Glutamatergic neuron (in vitro differentiated cells): Measurements from ENCODE around the gene SELENON. TPM values are rescaled to one million over a fixed set of nuclear protein-coding genes. Genes with fewer than 3 reads are reported as not detected.

Experiments
- DNase-seq: peaks from one replicate; pipeline ENCODE4 v3.0.0; 2022
- H3K27ac Mint-ChIP-seq: one replicate; pipeline ENCODE4 v1.8.0; 2020; ENCODE audit warnings: mild to moderate bottlenecking, mixed read lengths, inconsistent platforms; ENCODE audit not compliant: unreplicated experiment
- H3K27me3 Mint-ChIP-seq: one replicate; pipeline ENCODE4 v1.8.0; 2020; ENCODE audit warnings: mild to moderate bottlenecking, moderate library complexity, mixed read lengths, inconsistent platforms; ENCODE audit not compliant: unreplicated experiment
- H3K36me3 Mint-ChIP-seq: one replicate; pipeline ENCODE4 v1.8.0; 2020; ENCODE audit warnings: mild to moderate bottlenecking, mixed read lengths, inconsistent platforms; ENCODE audit not compliant: unreplicated experiment
- H3K4me1 Mint-ChIP-seq: one replicate; pipeline ENCODE4 v1.8.0; 2020; ENCODE audit warnings: mild to moderate bottlenecking, low read depth, mixed read lengths, inconsistent platforms; ENCODE audit not compliant: unreplicated experiment
- H3K4me3 Mint-ChIP-seq: one replicate; pipeline ENCODE4 v1.8.0; 2020; ENCODE audit warnings: mild to moderate bottlenecking, mixed read lengths, inconsistent platforms; ENCODE audit not compliant: unreplicated experiment
- H3K9me3 Mint-ChIP-seq: one replicate; pipeline ENCODE4 v1.8.0; 2020; ENCODE audit warnings: mild to moderate bottlenecking, moderate library complexity, mixed read lengths, inconsistent platforms; ENCODE audit not compliant: unreplicated experiment
- total RNA-seq: library from RNA; stranded (reverse); fragmentation: NEBNext Ultra II Directional; extraction: Animal tissue kit (Norgen Biotek cat#: 25700); gene quantifications from one replicate; pipeline ENCODE4 v1.2.1, GENCODE V29; 2021; ENCODE audit not compliant: unreplicated experiment
- TF ChIP-seq, protein P1 (sequence below): fragments of 200-600 bp; sonication (generic); IDR thresholded peaks from one replicate; pipeline ENCODE4 v1.5.0; 2021; ENCODE audit not compliant: partially characterized antibody, unreplicated experiment

SELENON gene
- total RNA-seq, 1 donor from 2014 or later = 79.8 TPM

DNA sequence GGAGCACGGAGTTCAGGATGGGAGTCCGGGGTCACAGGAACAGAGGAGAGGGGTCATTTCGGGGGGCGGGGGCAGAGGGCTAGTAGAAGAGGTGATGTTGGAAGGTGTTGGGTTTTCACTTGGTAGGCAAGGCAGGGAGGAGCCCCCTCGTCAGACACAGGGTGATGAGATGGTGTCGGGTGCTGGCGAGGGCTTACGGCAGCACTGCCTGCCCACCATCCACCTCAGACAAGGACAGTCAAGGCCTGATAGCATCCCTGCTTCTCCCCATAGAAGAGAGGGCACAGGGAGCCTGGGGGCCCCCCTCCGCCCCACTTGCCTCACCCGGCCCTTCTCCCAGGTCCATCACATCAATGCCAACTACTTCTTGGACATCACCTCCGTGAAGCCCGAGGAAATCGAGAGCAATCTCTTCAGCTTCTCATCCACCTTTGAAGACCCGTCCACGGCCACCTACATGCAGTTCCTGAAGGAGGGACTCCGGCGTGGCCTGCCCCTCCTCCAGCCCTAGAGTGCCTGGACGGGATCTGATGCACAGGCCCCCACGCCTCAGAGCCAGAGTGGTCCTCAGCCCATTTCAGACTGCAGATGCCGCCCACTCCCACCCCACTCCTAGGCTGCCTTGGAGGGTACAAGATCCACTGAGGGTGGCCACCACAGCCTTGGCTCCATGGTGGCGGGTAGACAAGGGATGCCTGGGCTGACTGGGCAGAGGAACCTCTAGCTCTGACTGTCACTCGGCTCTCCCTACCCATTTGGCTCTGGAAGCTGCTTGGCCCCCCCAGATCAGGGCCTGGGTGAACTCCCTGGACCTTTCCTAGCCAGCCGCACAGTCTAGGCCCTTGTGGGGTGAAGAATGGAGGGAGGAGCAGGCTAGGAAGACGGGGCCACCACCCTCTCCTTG, 15.5 kb downstream of the SELENON start:
- Mint-ChIP-seq H3K27me3 (peaks cover 7% of the 10 kb centered on the region), H3K9me3 (peaks cover 4% of the 10 kb centered on the region), H3K36me3 (no peaks in the 10 kb centered on the region), H3K4me1 (peaks cover 17% of the 10 kb centered on the region), H3K27ac (no peak overlapping the region), H3K4me3 (no peak overlapping the region)
- no peak for DNase-seq
- TF ChIP-seq, protein P1, sequence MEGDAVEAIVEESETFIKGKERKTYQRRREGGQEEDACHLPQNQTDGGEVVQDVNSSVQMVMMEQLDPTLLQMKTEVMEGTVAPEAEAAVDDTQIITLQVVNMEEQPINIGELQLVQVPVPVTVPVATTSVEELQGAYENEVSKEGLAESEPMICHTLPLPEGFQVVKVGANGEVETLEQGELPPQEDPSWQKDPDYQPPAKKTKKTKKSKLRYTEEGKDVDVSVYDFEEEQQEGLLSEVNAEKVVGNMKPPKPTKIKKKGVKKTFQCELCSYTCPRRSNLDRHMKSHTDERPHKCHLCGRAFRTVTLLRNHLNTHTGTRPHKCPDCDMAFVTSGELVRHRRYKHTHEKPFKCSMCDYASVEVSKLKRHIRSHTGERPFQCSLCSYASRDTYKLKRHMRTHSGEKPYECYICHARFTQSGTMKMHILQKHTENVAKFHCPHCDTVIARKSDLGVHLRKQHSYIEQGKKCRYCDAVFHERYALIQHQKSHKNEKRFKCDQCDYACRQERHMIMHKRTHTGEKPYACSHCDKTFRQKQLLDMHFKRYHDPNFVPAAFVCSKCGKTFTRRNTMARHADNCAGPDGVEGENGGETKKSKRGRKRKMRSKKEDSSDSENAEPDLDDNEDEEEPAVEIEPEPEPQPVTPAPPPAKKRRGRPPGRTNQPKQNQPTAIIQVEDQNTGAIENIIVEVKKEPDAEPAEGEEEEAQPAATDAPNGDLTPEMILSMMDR = no peak

GRCh38 chr1:25816112-25816718, 16.2 kb downstream of the SELENON start:
- H3K36me3 Mint-ChIP-seq = no peaks in the 10 kb centered on the region
- no peak overlapping the region for H3K4me3 Mint-ChIP-seq
- no peak overlapping the region for H3K27ac Mint-ChIP-seq
- TF ChIP-seq, protein P1 = no peak
- H3K27me3 Mint-ChIP-seq = peaks cover 7% of the 10 kb centered on the region
- DNase-seq = no peak
- peaks cover 19% of the 10 kb centered on the region for H3K4me1 Mint-ChIP-seq
- peaks cover 11% of the 10 kb centered on the region for H3K9me3 Mint-ChIP-seq

- no peak for DNase-seq
- Mint-ChIP-seq H3K36me3 (no peaks in the 10 kb centered on the region), H3K9me3 (peaks cover 18% of the 10 kb centered on the region), H3K4me3 (peak overlapping the region; percentile 100), H3K27ac (peak overlapping the region; percentile 93), H3K27me3 (peaks cover 10% of the 10 kb centered on the region), H3K4me1 (peaks cover 30% of the 10 kb centered on the region)
- TF ChIP-seq, protein P1 = no peak
These were observed 18.0 kb downstream of the SELENON start for GRCh38 chr1:25817840-25818501.

DNA sequence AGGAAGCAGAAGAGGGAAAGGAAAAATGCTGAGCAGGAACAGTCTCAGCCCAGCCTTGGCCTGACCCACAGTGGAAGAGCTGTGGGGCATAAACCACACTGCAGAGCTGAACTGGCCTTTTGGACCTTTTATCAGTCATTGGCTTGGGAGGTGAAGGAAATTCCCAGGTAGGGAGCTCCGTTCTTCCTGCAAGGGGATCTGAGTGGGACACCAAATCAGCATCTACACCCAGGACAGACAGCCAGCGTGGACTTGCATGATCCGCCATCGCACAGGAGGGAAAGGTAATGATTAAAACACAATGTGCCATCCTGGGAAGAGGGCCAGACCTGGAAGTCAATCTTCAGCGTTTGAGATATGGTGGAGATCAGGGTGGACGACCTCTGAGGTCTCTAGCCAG, 18.6 kb downstream of the SELENON start:
- TF ChIP-seq, protein P1 = no peak
- H3K27ac Mint-ChIP-seq = peak overlapping the region; percentile 93
- peaks cover 10% of the 10 kb centered on the region for H3K27me3 Mint-ChIP-seq
- no peaks in the 10 kb centered on the region for H3K36me3 Mint-ChIP-seq
- H3K4me1 Mint-ChIP-seq = peaks cover 36% of the 10 kb centered on the region
- DNase-seq = no peak
- H3K4me3 Mint-ChIP-seq = peak overlapping the region; percentile 100
- peaks cover 18% of the 10 kb centered on the region for H3K9me3 Mint-ChIP-seq
